NB4 (cell line): ENCODE results near the gene PRR14.

Experiments
- DNase-seq: peaks from one replicate; pipeline ENCODE4 v3.0.0; 2010; ENCODE audit warnings: low read depth
- H3K4me3 ChIP-seq: one replicate; pipeline ENCODE4 v1.5.1; 2011; ENCODE audit warnings: mild to moderate bottlenecking, low read depth, low read length, moderate library complexity
- MYC ChIP-seq: IDR thresholded peaks from 2 replicates; pipeline ENCODE4 v1.6.1; 2011; ENCODE audit warnings: low read depth, low read length
- POLR2A ChIP-seq: IDR thresholded peaks from 2 replicates; pipeline ENCODE4 v1.6.1; 2011; ENCODE audit warnings: mild to moderate bottlenecking; ENCODE audit not compliant: insufficient read length; ENCODE audit errors: extremely low read depth
- TF ChIP-seq, protein P1 (sequence below): IDR thresholded peaks from 2 replicates; pipeline ENCODE4 v1.6.1; 2011; ENCODE audit warnings: low read depth, low read length
- TF ChIP-seq, protein P2 (sequence below): IDR thresholded peaks from one replicate; pipeline ENCODE4 v1.5.1; 2012; ENCODE audit warnings: low read depth, low read length

Gene PRR14

DNA sequence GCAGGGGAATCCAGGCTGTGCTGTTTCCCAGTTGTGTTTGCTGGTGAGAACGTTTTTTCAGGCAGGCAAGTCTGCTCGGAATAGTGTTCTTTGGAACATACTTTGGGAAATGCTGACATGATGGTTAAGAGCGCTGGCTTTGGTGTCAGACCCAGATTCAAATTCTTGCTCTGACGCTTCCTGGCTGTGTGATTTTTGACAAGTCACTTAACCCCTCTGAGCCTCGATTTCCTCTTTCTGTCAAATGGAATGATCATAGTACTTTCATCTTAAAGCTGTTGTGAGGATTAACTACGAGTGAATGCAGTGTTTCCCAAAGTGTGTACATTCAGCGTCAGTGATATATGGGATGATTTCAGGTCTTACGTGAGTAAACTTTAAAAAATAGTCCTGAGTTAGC lies 12.3 kb downstream of the PRR14 start:
- DNase-seq = no peak
- H3K4me3 ChIP-seq = no peak overlapping the region
- TF ChIP-seq POLR2A (no peak), MYC (no peak)
- TF ChIP-seq, protein P1, sequence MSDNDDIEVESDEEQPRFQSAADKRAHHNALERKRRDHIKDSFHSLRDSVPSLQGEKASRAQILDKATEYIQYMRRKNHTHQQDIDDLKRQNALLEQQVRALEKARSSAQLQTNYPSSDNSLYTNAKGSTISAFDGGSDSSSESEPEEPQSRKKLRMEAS = no peak
- TF ChIP-seq, protein P2, sequence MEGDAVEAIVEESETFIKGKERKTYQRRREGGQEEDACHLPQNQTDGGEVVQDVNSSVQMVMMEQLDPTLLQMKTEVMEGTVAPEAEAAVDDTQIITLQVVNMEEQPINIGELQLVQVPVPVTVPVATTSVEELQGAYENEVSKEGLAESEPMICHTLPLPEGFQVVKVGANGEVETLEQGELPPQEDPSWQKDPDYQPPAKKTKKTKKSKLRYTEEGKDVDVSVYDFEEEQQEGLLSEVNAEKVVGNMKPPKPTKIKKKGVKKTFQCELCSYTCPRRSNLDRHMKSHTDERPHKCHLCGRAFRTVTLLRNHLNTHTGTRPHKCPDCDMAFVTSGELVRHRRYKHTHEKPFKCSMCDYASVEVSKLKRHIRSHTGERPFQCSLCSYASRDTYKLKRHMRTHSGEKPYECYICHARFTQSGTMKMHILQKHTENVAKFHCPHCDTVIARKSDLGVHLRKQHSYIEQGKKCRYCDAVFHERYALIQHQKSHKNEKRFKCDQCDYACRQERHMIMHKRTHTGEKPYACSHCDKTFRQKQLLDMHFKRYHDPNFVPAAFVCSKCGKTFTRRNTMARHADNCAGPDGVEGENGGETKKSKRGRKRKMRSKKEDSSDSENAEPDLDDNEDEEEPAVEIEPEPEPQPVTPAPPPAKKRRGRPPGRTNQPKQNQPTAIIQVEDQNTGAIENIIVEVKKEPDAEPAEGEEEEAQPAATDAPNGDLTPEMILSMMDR = no peak

DNA sequence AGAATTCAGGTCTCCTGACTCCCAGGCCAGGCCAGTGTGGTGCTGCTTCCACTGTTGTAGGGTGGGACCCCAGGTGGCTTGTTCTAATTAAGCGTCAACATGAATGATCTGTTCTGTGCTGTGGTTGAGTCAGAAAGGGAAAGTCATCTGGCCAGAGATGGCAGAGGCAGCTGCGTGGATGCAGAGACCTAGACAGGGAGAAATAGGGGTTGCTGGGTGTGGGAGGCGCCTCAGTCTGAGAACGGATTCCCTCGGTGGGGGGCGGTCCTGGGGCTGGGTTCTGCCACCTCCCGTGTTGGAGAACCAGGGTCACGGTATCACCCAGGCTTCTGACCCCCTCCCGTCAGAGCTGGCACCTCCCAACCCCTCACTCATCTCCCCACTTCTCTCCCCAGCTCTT lies 13.1 kb downstream of the PRR14 start:
- TF ChIP-seq, protein P2 = no peak
- no peak for TF ChIP-seq POLR2A
- no peak overlapping the region for H3K4me3 ChIP-seq
- DNase-seq = no peak

DNA sequence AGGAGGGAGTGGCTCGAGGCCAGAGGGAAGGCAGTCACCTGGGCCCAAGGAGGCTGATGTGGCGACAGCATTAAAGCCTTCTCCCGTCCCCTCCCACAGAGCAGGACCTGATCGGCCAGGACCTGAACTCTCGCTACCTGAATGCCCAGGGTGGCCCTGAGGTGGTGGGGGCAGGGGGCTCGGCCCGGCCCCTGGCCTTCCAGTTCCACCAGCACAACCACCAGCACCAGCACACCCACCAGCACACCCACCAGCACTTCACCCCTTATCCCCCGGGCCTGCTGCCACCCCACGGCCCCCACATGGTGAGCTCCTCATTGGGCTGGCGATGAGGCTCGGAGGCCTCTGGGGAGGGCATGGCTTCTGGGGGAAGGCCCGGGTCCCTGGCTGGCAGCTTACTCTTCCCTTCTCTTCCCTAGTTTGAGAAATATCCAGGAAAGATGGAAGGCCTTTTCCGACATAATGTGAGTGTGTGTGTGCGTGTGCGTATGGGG lies 13.9 kb downstream of the PRR14 start:
- TF ChIP-seq, protein P1 = no peak
- TF ChIP-seq POLR2A = no peak
- TF ChIP-seq MYC = no peak
- TF ChIP-seq, protein P2 = no peak
- H3K4me3 ChIP-seq = no peak overlapping the region
- no peak for DNase-seq

- no peak for DNase-seq
- TF ChIP-seq MYC (no peak), POLR2A (no peak)
- TF ChIP-seq, protein P2 = no peak
- TF ChIP-seq, protein P1 = no peak
- no peak overlapping the region for H3K4me3 ChIP-seq
Measured at GRCh38 chr16:30665155-30665829, 14.5 kb downstream of the PRR14 start.

- TF ChIP-seq, protein P2 = no peak
- TF ChIP-seq MYC (no peak), POLR2A (no peak)
- TF ChIP-seq, protein P1 = no peak
- H3K4me3 ChIP-seq = no peak overlapping the region
- no peak for DNase-seq
Measured at GRCh38 chr16:30665830-30666190, 15.1 kb downstream of the PRR14 start.
